Spleen (tissue), 11 donors: Measurements from ENCODE around the gene WWC1. TPM values are rescaled to one million over a fixed set of nuclear protein-coding genes. Genes with fewer than 3 reads are reported as not detected.

Experiments used
- DNase-seq: peaks from one replicate; pipeline ENCODE4 v3.0.0-alpha.2; 2020
- H3K27ac ChIP-seq, 8 donors: fragments of 200-600 bp; sonication (generic) in 7 of 8; 1 replicate in 4 of 8; 2 replicates in 4 of 8; pipeline versions ENCODE4 v1.5.0 to v1.8.0; 2016 to 2021; ENCODE audit warnings: inconsistent platforms in 4 of 8, mild to moderate bottlenecking in 4 of 8, moderate library complexity in 1 of 8
- H3K27me3 ChIP-seq, 7 donors: fragments of 200-600 bp; sonication (generic) in 6 of 7; replicated peaks in 1 of 7; 1 replicate in 4 of 7; 2 replicates in 3 of 7; pipeline versions ENCODE4 v1.5.0 to v1.8.0; 2016 to 2021; ENCODE audit warnings: inconsistent platforms in 3 of 7, mild to moderate bottlenecking in 1 of 7
- H3K36me3 ChIP-seq, 6 donors: fragments of 200-600 bp; sonication (generic) in 5 of 6; 1 replicate in 4 of 6; 2 replicates in 2 of 6; pipeline versions ENCODE4 v1.5.0 to v1.8.0; 2016 to 2021; ENCODE audit warnings: inconsistent platforms in 2 of 6
- H3K4me1 ChIP-seq, 6 donors: fragments of 200-600 bp; sonication (generic) in 5 of 6; 1 replicate in 3 of 6; 2 replicates in 3 of 6; pipeline versions ENCODE4 v1.5.0 to v1.8.0; 2016 to 2021; ENCODE audit warnings: inconsistent platforms in 3 of 6
- H3K4me3 ChIP-seq, 8 donors: fragments of 200-600 bp; sonication (generic) in 7 of 8; 1 replicate in 4 of 8; 2 replicates in 4 of 8; pipeline versions ENCODE4 v1.5.0 to v1.8.0; 2016 to 2021; ENCODE audit warnings: inconsistent platforms in 4 of 8, mild to moderate bottlenecking in 4 of 8, moderate library complexity in 2 of 8
- H3K9me3 ChIP-seq, 8 donors: fragments of 200-600 bp; sonication (generic) in 7 of 8; 1 replicate in 4 of 8; 2 replicates in 4 of 8; pipeline versions ENCODE4 v1.5.0 to v1.8.0; 2016 to 2021; ENCODE audit warnings: inconsistent platforms in 4 of 8
- POLR2A ChIP-seq, 3 donors: fragments of 450-650 bp; IDR thresholded peaks; one replicate each; pipeline ENCODE4 v1.5.1; 2017; ENCODE audit warnings: antibody characterized with exemption in 3 of 3, mild to moderate bottlenecking in 1 of 3
- POLR2AphosphoS5 ChIP-seq, 3 donors: sonication (generic); formaldehyde crosslinking; IDR thresholded peaks; one replicate each; pipeline ENCODE4 v1.5.1; 2017; ENCODE audit warnings: antibody characterized with exemption in 3 of 3
- WGBS, 5 donors: extraction: QIAGEN DNeasy Blood & Tissue Kit in 3 of 5; methylation state at CpG; one replicate each; pipeline versions ENCODE4 v1.1.5 to v1.1.7; 2013 to 2018; 5-methylcytosine and 5-hydroxymethylcytosine counted together
- intact Hi-C: fragments of 100-400 bp; cut with DNase I; formaldehyde crosslinking; loops from one replicate; pipeline ENCODE4 v1.15.0; 2023; ENCODE audit warnings: low total_unique reads
- polyA plus RNA-seq, 3 donors: library from polyadenylated mRNA; stranded (reverse); fragments of 200-250 nt; gene quantifications; one replicate each; pipeline ENCODE4 v1.2.1, GENCODE V29; 2013
- total RNA-seq, 7 donors: library from RNA; depleted of rRNA in 3 of 7; stranded (reverse); fragments of >200 nt in 3 of 7; fragmentation: NEBNext Ultra II Directional in 4 of 7; extraction: Animal tissue kit (Norgen Biotek cat#: 25700) in 4 of 7; gene quantifications; one replicate each; pipeline versions ENCODE4 v1.1.0 to v1.2.1, GENCODE V29; 2016 to 2021
- TF ChIP-seq, protein P1 (sequence below), 11 experiments: fragments of 200-600 bp in 7 of 11; fragments of 450-650 bp in 4 of 11; sonication (generic) in 4 of 11; IDR thresholded peaks in 8 of 11; conservative IDR thresholded peaks in 3 of 11; 1 replicate in 7 of 11; 2 replicates in 4 of 11; pipeline versions ENCODE4 v1.4.0 to v1.8.0; 2016 to 2021; ENCODE audit warnings: antibody characterized with exemption in 11 of 11, inconsistent platforms in 4 of 11, mild to moderate bottlenecking in 1 of 11
- donor health status: healthy with polysubstance abuse.
- donor health status: DM: no; HTN: no; CAD: no; lungs with moderate emphysema.
- donor health status: DM: no; HTN: no; CAD: no.
- donor health status: Bipolar disorder and iron deficiency.
- donor health status: healthy.
- donor health status: DM: no; HTN: no; CAD: no.
- donor health status: DM: yes; HTN: yes; CAD: no.

Gene WWC1
- total and polyA plus RNA-seq, 10 donors, result 0.60 to 5.4 (median 1.3) TPM

GRCh38 chr5:168296682-168297081 lies 5.2 kb downstream of the WWC1 start:
- Histone ChIP-seq H3K27me3 (peaks cover 0 to 40% (median 17%) of the 10 kb centered on the region in 7 donors), H3K9me3 (no peaks in the 10 kb centered on the region), H3K27ac (no peak overlapping the region), H3K36me3 (no peaks in the 10 kb centered on the region), H3K4me1 (peaks cover 0 to 12% (median 10%) of the 10 kb centered on the region in 6 donors), H3K4me3 (no peak overlapping the region)
- 82 to 93% (median 89%) methylated on average over 2 of the region's 2 CpGs for WGBS, 5 donors
- DNase-seq, result no peak
- intact Hi-C loops, result no loop called here
- TF ChIP-seq POLR2AphosphoS5 (IDR thresholded peaks at IDR 0.05), result no peak
- TF ChIP-seq, protein P1, sequence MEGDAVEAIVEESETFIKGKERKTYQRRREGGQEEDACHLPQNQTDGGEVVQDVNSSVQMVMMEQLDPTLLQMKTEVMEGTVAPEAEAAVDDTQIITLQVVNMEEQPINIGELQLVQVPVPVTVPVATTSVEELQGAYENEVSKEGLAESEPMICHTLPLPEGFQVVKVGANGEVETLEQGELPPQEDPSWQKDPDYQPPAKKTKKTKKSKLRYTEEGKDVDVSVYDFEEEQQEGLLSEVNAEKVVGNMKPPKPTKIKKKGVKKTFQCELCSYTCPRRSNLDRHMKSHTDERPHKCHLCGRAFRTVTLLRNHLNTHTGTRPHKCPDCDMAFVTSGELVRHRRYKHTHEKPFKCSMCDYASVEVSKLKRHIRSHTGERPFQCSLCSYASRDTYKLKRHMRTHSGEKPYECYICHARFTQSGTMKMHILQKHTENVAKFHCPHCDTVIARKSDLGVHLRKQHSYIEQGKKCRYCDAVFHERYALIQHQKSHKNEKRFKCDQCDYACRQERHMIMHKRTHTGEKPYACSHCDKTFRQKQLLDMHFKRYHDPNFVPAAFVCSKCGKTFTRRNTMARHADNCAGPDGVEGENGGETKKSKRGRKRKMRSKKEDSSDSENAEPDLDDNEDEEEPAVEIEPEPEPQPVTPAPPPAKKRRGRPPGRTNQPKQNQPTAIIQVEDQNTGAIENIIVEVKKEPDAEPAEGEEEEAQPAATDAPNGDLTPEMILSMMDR (IDR thresholded peaks at IDR 0.05 in 8 of 11, conservative IDR thresholded peaks at IDR 0.05 in 3 of 11), result no peak
- TF ChIP-seq POLR2A (IDR thresholded peaks at IDR 0.05), result no peak

DNA sequence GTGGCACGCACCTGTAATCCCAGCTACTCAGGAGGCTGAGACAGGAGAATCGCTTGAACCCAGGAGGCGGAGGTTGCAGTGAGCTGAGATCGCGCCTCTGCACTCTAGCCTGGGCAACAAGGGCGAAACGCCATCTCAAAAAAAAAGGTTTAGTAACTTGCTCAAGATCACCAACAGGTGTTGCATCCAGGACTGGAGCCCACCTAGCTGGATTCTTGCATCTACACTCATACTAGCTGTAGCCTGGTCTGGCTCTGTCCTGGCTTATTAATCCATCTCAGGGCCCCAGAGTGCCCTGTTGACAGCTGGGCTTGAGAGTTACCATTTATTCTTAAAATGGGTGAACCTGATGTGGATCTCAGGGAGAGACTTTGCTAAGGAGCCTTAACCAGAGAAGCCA lies 7.5 kb downstream of the WWC1 start:
- WGBS, 5 donors, result 87 to 97% (median 93%) methylated on average over 7 of the region's 7 CpGs
- Histone ChIP-seq H3K4me3 (no peak overlapping the region), H3K9me3 (no peaks in the 10 kb centered on the region), H3K36me3 (no peaks in the 10 kb centered on the region), H3K4me1 (no peaks in the 10 kb centered on the region), H3K27me3 (peaks cover 0 to 17% (median 0%) of the 10 kb centered on the region in 7 donors), H3K27ac (no peak overlapping the region)
- intact Hi-C loops, result no loop called here
- DNase-seq, result peak; percentile 11
- no peak for TF ChIP-seq POLR2AphosphoS5 (IDR thresholded peaks at IDR 0.05)

DNA sequence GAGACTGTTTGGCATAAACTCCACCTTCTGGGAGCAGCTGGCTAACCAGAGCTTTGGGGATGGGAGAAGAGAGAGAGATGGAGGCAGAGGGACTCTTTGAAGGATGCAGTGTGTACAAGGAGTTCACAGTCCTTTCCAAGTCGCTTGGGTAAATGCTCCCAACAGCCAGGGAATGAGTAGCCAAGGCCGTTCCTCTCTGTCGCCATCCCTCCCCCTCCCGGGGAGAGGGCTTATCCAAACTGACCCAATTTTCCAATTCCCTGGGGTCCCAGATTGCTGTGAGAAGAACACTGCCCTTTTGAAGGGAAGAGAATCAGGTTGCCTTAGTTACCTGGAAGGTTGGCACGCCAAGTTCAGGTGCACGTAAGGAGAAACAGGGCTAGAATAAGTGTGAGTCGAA lies 7.9 kb downstream of the WWC1 start:
- Histone ChIP-seq H3K9me3 (no peaks in the 10 kb centered on the region), H3K27ac (no peak overlapping the region), H3K36me3 (no peaks in the 10 kb centered on the region), H3K4me1 (no peaks in the 10 kb centered on the region), H3K4me3 (no peak overlapping the region), H3K27me3 (peaks cover 0 to 13% (median 0%) of the 10 kb centered on the region in 7 donors)
- 82 to 95% (median 86%) methylated on average over 7 of the region's 7 CpGs for WGBS, 5 donors
- TF ChIP-seq POLR2AphosphoS5 (IDR thresholded peaks at IDR 0.05) (no peak), POLR2A (IDR thresholded peaks at IDR 0.05) (no peak)
- TF ChIP-seq, protein P1 (IDR thresholded peaks at IDR 0.05 in 8 of 11, conservative IDR thresholded peaks at IDR 0.05 in 3 of 11), result no peak
- peak; percentile 36 for DNase-seq
- intact Hi-C loops, result no loop called here

- Histone ChIP-seq H3K27me3 (peaks cover 0 to 3% (median 0%) of the 10 kb centered on the region in 7 donors), H3K27ac (no peak overlapping the region), H3K4me3 (no peak overlapping the region), H3K36me3 (no peaks in the 10 kb centered on the region), H3K4me1 (no peaks in the 10 kb centered on the region), H3K9me3 (no peaks in the 10 kb centered on the region)
- intact Hi-C loops, result no loop called here
- no peak for DNase-seq
- WGBS, 5 donors, result 73 to 83% (median 80%) methylated on average over 11 of the region's 11 CpGs
- TF ChIP-seq POLR2AphosphoS5 (IDR thresholded peaks at IDR 0.05), result no peak
- TF ChIP-seq POLR2A (IDR thresholded peaks at IDR 0.05), result no peak
- TF ChIP-seq, protein P1 (IDR thresholded peaks at IDR 0.05 in 8 of 11, conservative IDR thresholded peaks at IDR 0.05 in 3 of 11), result no peak
These were observed 9.1 kb downstream of the WWC1 start for GRCh38 chr5:168300326-168301182.
